ENCODE data around the gene TMEM175. TPM values are rescaled to one million over a fixed set of nuclear protein-coding genes. Genes with fewer than 3 reads are reported as not detected.

Gene TMEM175
- total RNA-seq, 2 donors from 2014 or later, result 26.5 to 39.5 TPM

DNA sequence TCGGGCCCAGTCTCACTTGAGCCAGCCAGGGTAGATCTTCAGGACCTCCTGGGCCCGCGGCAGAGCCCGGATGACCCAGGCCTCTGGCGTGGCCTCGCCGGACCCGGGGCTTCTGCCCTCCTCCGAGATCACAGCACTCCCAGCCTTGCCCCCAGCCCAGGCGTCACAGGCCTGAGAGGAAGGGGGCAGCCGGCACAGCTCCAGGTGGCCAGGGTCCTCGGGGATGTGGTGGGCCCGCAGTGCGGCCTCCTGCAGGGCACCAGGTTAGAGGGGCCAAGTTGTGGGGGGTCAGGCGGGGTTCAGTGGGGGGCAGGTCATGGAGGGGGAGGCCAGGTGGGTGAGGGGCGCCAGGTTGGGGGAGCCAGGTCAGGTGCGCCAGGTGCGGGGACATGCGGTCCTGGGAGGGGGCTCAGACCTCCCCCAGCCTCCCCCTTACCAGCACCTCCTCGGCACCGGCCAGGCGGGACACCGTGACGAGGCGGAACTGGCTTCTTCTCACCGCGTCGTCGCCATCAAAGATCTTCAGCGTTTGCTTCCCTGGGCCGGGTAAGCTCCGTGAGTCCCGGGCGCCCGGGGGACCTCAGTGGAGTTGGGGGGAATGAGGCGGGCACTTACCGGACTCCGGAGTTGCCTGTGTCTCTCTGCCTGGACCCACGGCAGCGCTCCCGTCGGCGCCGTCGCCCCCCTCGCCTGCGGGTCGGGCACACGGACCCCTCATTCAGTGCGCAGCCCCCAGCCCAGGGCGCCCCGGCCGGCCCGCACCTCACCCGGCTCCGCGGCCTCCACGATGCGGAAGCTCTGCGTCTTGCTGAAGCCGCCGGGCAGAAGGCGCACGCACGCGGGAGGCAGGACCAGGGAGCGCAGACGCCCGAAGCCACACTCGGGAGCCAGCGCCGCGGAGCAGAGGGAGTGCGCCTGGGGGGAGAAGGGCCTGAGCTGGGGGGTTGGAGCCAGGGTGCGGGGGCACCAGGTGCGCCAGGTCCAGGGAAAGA, 35.1 kb downstream of the TMEM175 start:
- Histone ChIP-seq H3K4me1 (ENCODE audit: control insufficient read depth in 1 of 2, low read depth in 2 of 2) (peaks cover 6 to 16% of the 10 kb centered on the region in 2 donors), H3K36me3 (peaks cover 7% of the 10 kb centered on the region), H3K4me3 (no peak overlapping the region), H3K9me3 (no peaks in the 10 kb centered on the region), H3K27me3 (replicated peaks; ENCODE audit: insufficient read depth) (no peaks in the 10 kb centered on the region), H3K27ac (no peak overlapping the region)
- ATAC-seq (ENCODE audit: insufficient number of reproducible peaks, low FRiP score, low read depth) (no peak), DNase-seq (ENCODE audit: low spot score) (no peak)
- TF ChIP-seq, protein P1, sequence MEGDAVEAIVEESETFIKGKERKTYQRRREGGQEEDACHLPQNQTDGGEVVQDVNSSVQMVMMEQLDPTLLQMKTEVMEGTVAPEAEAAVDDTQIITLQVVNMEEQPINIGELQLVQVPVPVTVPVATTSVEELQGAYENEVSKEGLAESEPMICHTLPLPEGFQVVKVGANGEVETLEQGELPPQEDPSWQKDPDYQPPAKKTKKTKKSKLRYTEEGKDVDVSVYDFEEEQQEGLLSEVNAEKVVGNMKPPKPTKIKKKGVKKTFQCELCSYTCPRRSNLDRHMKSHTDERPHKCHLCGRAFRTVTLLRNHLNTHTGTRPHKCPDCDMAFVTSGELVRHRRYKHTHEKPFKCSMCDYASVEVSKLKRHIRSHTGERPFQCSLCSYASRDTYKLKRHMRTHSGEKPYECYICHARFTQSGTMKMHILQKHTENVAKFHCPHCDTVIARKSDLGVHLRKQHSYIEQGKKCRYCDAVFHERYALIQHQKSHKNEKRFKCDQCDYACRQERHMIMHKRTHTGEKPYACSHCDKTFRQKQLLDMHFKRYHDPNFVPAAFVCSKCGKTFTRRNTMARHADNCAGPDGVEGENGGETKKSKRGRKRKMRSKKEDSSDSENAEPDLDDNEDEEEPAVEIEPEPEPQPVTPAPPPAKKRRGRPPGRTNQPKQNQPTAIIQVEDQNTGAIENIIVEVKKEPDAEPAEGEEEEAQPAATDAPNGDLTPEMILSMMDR (IDR thresholded peaks at IDR 0.05), result no peak

DNA sequence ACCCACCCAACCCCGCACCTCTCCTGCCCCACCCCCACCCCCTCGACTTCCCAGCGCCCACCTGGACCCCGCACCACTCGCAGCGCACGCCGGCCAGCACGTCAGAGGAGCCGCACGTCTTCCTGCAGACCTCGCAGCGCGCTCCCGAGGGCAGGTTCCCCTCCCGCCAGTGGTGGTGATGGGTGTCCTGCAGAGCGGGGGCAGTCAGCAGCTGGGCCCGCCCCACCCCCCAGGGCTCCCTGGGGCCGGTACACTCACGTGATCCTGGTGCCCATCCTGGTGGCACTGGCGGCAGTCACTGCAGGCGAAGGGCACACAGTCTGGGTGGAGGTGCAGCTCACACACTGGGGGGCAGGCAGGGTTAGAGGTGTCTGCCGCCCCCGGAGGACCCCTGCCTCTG, 36.0 kb downstream of the TMEM175 start:
- ATAC-seq (ENCODE audit: insufficient number of reproducible peaks, low FRiP score, low read depth), result no peak
- Histone ChIP-seq H3K27ac (no peak overlapping the region), H3K27me3 (replicated peaks; ENCODE audit: insufficient read depth) (no peaks in the 10 kb centered on the region), H3K4me3 (no peak overlapping the region), H3K4me1 (ENCODE audit: control insufficient read depth in 1 of 2, low read depth in 2 of 2) (peaks cover 10 to 21% of the 10 kb centered on the region in 2 donors), H3K36me3 (peaks cover 7% of the 10 kb centered on the region), H3K9me3 (no peaks in the 10 kb centered on the region)
- no peak for DNase-seq (ENCODE audit: low spot score)
- TF ChIP-seq, protein P1 (IDR thresholded peaks at IDR 0.05), result no peak

DNA sequence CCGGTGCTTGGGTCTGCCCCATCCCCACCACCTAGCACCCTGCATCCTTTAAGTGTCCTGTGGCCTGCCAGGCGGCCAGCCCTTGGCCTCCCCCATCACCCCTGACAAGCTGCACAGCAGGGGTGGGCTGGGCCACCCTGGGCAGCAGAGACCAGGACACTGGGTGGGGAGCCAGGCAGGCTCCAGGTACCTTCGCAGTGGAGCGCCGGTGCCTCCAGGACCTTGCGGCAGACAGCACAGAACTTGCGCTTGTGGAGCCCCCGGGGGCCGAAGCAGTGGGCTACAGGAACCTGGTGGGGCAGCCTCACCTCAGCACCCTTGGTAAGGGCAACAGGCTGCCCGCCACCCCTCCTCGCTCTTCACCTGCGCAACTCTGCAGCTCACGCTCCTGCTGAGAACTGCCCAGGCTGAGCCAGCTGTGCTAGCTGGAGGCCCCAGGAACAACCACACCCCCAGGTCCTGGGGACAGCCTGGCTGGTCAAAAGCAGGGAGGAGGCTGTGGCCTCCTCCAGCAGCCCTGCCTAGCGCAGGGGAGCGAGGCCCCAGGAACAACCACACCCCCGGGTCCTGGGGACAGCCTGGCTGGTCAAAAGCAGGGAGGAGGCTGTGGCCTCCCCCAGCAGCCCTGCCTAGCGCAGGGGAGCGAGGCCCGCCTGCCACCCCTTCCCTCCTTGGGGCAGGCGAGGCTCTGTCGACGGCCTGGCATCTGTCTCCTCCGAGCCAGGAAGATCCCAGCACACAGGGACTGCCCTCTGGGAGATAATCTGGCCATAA, 36.5 kb downstream of the TMEM175 start:
- ATAC-seq (ENCODE audit: insufficient number of reproducible peaks, low FRiP score, low read depth) (no peak), DNase-seq (ENCODE audit: low spot score) (no peak)
- Histone ChIP-seq H3K4me3 (no peak overlapping the region), H3K27me3 (replicated peaks; ENCODE audit: insufficient read depth) (no peaks in the 10 kb centered on the region), H3K4me1 (ENCODE audit: control insufficient read depth in 1 of 2, low read depth in 2 of 2) (peaks cover 10 to 21% of the 10 kb centered on the region in 2 donors), H3K36me3 (peaks cover 7% of the 10 kb centered on the region), H3K27ac (no peak overlapping the region), H3K9me3 (no peaks in the 10 kb centered on the region)
- TF ChIP-seq, protein P1 (IDR thresholded peaks at IDR 0.05), result no peak

DNA sequence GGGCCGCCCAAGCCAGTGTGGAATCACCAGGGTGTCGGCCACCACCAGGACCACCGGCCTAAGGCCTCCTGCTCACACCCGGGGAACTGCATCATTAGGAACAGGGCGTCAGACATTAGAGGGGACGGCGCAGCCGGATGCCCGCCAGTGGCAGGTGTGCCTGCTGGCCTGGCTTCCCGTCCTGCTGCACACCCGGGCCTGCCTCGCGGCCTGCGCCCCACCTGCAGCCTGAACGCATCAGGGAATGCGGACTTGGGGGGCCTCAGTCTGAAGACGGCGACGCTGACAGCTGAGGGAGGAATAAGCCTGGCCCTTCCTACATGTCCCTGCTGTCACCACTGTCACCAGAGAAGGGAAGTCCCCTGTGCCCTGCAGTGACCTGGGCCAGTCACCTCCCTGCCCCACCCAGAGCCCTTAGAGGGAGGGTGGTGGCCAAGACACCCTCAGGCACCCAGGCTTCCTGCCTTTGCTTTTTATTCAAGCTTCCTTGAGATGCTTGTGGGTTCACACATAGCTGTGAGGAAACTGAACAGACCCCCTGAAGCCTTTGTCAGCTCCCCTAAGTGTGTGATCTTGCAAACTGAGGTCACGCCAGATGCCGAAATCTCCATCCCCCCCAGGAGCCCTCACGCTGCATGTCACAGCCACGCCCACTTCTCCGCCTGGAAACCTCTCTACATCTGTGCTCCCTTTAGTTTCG, 37.9 kb downstream of the TMEM175 start:
- Histone ChIP-seq H3K4me3 (no peak overlapping the region), H3K9me3 (no peaks in the 10 kb centered on the region), H3K36me3 (peaks cover 7% of the 10 kb centered on the region), H3K4me1 (ENCODE audit: control insufficient read depth in 1 of 2, low read depth in 2 of 2) (peaks cover 10 to 21% of the 10 kb centered on the region in 2 donors), H3K27me3 (replicated peaks; ENCODE audit: insufficient read depth) (no peaks in the 10 kb centered on the region), H3K27ac (no peak overlapping the region)
- no peak for DNase-seq (ENCODE audit: low spot score)
- ATAC-seq (ENCODE audit: insufficient number of reproducible peaks, low FRiP score, low read depth), result no peak
- TF ChIP-seq, protein P1 (IDR thresholded peaks at IDR 0.05), result no peak

Data from thoracic aorta (tissue), 2 donors.